ENCODE results near the gene ATP1A1. TPM values are rescaled to one million over a fixed set of nuclear protein-coding genes. Genes with fewer than 3 reads are reported as not detected.
A peak's percentile ranks its signal among the peaks of the same experiment; 100 is the strongest.

The ATP1A1 gene
- total RNA-seq, 4 donors from 2014 or later: 770 to 1,450 (median 1,316) TPM

- H3K27me3 ChIP-seq: no peaks in the 10 kb centered on the region
- no peak overlapping the region for H3K4me3 ChIP-seq (replicated peaks in 1 of 3)
- TF ChIP-seq POLR2A (IDR thresholded peaks at IDR 0.05): no peak
- no peak for TF ChIP-seq CTCF (IDR thresholded peaks at IDR 0.05)
- H3K9me3 ChIP-seq: no peaks in the 10 kb centered on the region
- WGBS, 2 donors: 65% methylated on average over 12 to 13 of the region's 13 CpGs
- H3K36me3 ChIP-seq: no peaks in the 10 kb centered on the region
- H3K4me1 ChIP-seq: peaks cover 0 to 12% of the 10 kb centered on the region in 2 donors
- DNase-seq: peak in 1 of 2 donors; percentile 13
- no peak overlapping the region for H3K27ac ChIP-seq
- intact Hi-C loops (cut with DNase I): no loop called here
Observed at GRCh38 chr1:116433275-116434257, 60.5 kb downstream of the ATP1A1 start.

GRCh38 chr1:116434849-116435248, 61.8 kb downstream of the ATP1A1 start:
- Histone ChIP-seq H3K36me3 (no peaks in the 10 kb centered on the region), H3K27ac (no peak overlapping the region), H3K4me3 (replicated peaks in 1 of 3) (no peak overlapping the region), H3K4me1 (peaks cover 0 to 12% of the 10 kb centered on the region in 2 donors), H3K27me3 (no peaks in the 10 kb centered on the region), H3K9me3 (no peaks in the 10 kb centered on the region)
- TF ChIP-seq CTCF (IDR thresholded peaks at IDR 0.05): no peak
- TF ChIP-seq POLR2A (IDR thresholded peaks at IDR 0.05): no peak
- no peak for DNase-seq
- WGBS, 2 donors: 91 to 95% methylated on average over 3 of the region's 3 CpGs
- intact Hi-C loops (cut with DNase I): no loop called here

GRCh38 chr1:116435806-116436610, 63.0 kb downstream of the ATP1A1 start:
- Histone ChIP-seq H3K27ac (no peak overlapping the region), H3K36me3 (no peaks in the 10 kb centered on the region), H3K9me3 (no peaks in the 10 kb centered on the region), H3K4me1 (peaks cover 0 to 12% of the 10 kb centered on the region in 2 donors), H3K27me3 (no peaks in the 10 kb centered on the region), H3K4me3 (replicated peaks in 1 of 3) (no peak overlapping the region)
- no peak for DNase-seq
- 88 to 89% methylated on average over 2 of the region's 2 CpGs for WGBS, 2 donors
- TF ChIP-seq CTCF (IDR thresholded peaks at IDR 0.05) (no peak), POLR2A (IDR thresholded peaks at IDR 0.05) (no peak)
- intact Hi-C loops (cut with DNase I): no loop called here

GRCh38 chr1:116436611-116436970, 63.5 kb downstream of the ATP1A1 start:
- TF ChIP-seq CTCF (IDR thresholded peaks at IDR 0.05) (no peak), POLR2A (IDR thresholded peaks at IDR 0.05) (no peak)
- H3K9me3 ChIP-seq: no peaks in the 10 kb centered on the region
- no peaks in the 10 kb centered on the region for H3K27me3 ChIP-seq
- H3K4me1 ChIP-seq: peaks cover 0 to 12% of the 10 kb centered on the region in 2 donors
- no peak for DNase-seq
- WGBS, 2 donors: 98 to 99% methylated on average over 2 of the region's 2 CpGs
- H3K27ac ChIP-seq: no peak overlapping the region
- intact Hi-C loops (cut with DNase I): no loop called here
- H3K4me3 ChIP-seq (replicated peaks in 1 of 3): no peak overlapping the region
- no peaks in the 10 kb centered on the region for H3K36me3 ChIP-seq
